Uterus (tissue), 2 donors: ENCODE data around the gene HMGB2.

Experiments used
- POLR2A ChIP-seq, 2 donors: fragments of 450-650 bp; IDR thresholded peaks; one replicate each; pipeline ENCODE4 v1.6.1; 2016; ENCODE audit warnings: antibody characterized with exemption in 2 of 2, mild to moderate bottlenecking in 1 of 2, moderate library complexity in 1 of 2
- TF ChIP-seq, protein P1 (sequence below), 4 experiments: fragments of 200-600 bp in 2 of 4; fragments of 450-650 bp in 2 of 4; sonication (generic) in 2 of 4; IDR thresholded peaks; one replicate each; pipeline ENCODE4 v1.5.1; 2016 to 2019; ENCODE audit warnings: antibody characterized with exemption in 4 of 4, mild to moderate bottlenecking in 2 of 4, moderate library complexity in 1 of 4

DNA sequence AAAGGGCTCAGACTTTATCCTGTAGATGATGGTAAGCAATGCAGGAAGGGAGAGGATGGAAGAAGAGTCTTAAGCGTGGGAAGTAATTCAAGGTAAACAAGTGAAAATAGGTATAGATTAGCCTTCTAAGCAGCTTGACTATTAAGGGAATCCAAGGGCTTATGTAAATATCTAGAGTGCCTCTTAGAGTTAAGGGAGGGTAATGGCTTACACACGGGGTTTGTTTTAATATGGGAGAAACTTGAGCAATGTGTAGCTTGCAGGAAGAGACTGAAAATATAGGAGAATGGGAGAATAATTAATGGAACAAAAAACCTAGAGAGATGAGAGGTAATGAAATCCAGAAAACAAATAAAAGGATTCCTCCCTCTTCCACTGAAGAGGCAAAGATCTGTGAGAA is 23.8 kb upstream of the HMGB2 start:
- TF ChIP-seq, protein P1, sequence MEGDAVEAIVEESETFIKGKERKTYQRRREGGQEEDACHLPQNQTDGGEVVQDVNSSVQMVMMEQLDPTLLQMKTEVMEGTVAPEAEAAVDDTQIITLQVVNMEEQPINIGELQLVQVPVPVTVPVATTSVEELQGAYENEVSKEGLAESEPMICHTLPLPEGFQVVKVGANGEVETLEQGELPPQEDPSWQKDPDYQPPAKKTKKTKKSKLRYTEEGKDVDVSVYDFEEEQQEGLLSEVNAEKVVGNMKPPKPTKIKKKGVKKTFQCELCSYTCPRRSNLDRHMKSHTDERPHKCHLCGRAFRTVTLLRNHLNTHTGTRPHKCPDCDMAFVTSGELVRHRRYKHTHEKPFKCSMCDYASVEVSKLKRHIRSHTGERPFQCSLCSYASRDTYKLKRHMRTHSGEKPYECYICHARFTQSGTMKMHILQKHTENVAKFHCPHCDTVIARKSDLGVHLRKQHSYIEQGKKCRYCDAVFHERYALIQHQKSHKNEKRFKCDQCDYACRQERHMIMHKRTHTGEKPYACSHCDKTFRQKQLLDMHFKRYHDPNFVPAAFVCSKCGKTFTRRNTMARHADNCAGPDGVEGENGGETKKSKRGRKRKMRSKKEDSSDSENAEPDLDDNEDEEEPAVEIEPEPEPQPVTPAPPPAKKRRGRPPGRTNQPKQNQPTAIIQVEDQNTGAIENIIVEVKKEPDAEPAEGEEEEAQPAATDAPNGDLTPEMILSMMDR (IDR thresholded peaks at IDR 0.05): no peak
- TF ChIP-seq POLR2A (IDR thresholded peaks at IDR 0.05): no peak
